GM19467 (cell line): Measurements from ENCODE around the gene PPP1R9B.
A peak's percentile ranks its signal among the peaks of the same experiment; 100 is the strongest.

Experiments used
- ATAC-seq: cut with Tn5 transposase; IDR thresholded peaks from one replicate; pipeline ENCODE4 v1.9.1; 2021; ENCODE audit warnings: mild to moderate bottlenecking, moderate library complexity; ENCODE audit not compliant: unreplicated experiment

PPP1R9B gene

DNA sequence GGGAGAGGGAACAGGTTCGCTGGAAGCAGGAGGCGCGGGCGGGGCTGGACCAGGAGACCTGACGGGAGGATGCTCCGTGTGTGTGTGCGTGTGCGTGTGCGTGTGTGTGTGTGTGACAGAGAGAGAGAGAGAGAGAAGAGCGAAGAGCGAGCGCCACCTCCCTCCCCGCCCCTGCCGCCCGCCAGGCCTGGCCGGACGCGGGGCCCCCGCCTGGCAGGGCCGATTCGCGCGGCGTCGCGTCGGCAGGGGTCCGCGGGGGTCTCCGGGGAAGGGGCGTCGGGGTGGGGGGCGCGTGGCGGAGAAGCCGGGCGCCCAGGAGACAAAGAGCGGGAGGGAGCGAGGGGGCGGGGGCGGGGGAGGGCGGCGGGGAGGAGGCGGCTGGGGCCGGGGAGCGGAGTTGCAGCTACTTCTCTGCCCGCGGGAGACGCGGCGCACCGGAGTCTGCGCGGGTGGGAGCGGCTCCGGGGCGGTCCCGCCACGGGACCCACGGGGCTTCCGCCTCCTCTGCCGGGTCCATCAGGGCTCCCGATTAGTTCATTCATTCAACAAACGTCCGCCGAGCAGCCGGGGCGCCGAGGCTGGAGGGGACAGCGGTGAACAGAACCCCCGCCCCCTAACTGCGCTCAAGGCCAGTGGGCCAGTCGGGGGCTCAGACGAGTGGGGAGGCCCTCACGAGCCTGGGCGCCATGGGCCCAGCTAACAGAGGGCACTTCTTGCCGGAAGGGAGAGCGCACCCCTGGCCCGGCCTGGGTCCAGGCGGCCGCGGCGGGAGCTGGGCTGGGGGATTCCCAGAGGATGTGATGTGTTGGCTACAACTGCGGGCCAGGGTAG, 20.5 kb downstream of the PPP1R9B start, which contains the start of gene SAMD14:
Gene SAMD14, minus strand, starts transcription at position 433 of the 831 bp plus-strand sequence. CDS start 5,201 bp downstream, outside the sequence.
- ATAC-seq, result no peak

DNA sequence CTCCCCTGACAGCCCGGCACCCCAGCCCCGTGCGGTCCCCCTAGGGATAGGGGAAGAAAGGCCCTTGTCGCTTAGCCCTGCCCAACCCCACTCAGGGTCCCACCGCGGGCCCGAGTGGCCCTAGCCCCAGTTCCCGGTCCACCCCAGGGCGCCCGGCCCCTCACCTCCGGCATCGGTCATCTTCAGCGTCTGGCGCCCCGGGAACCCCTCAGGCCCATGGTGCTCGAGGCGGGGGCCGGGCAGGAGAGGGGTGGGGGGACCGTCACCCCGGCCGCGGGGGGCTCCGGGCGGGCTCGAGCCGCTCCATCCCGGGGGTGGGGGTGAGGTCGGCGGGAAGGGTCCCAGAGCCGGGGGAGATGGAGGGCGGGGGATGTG, 21.1 kb downstream of the PPP1R9B start:
- no peak for ATAC-seq

DNA sequence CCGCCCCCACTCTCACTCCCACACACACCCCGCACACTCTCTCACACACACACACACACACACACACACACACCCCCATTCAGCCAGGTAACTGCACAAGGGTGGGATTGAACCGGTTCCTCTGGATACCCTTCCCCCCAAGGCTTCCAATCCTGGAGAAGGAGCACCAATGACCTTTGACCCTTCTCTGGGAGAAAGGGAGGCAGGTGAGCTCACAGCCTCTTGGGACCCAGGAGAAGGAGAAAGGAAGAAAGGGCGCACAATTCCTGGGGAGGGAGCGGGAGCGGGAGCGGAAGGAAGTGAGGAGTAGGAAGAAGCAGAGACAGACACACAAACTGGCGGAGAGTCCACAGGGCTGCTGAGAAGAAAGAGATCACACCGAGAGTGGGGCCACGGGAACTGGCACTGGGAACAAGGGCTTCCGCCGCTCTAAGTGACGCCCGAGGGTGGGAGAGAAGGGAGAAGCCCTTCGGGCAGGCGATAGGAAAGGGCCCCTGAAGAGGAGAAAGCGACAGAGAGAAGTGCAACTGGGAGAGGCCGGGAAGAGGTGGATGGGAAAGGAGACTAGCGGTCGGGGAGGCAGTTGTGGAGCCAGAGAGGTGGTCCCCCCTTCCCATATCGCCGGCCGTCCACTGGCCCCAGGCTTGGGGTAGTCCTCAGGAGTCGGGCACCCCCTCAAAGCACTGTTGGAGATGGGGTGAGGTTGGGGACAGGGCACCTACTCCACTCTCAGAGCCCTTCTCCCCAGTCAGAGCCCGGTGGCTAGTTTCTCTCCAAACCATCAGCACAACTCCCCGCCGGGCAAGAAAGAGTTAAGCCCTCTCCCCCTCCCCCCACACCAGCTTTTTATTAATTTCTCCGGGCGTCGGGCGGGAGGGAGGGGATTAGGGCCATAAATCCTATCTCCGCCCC, 21.8 kb downstream of the PPP1R9B start:
- ATAC-seq, result no peak

DNA sequence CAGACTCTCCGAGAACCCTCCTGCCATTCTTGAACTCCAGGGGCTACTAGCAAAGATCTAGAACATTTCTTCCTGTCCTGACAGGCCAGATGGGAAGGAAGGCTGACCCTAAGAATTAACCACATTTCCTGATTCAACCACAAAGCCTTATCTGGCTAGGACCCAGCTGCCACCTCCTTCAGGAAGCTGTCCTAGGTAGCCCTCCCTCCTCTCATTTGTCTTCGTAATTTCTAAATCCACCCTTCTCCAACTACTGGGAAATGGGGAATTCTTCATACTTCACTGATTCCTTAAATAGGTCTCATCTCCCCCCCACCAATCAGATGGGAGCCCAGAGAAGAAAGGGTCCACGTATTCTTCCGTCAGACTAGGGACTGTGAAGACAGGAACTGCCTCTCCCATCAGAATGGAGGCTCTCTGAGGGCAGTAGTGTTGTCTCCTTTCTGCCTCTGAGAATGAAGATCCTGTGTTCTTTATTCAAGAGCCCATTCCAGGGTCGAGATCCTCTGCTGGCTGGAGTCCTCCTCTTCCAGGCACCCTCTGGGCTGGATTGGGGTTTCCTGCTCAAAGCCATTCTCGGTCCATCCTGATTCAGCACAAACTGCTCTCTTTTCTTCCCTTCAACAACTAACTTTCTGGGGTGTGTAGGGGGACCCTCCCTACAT, 22.6 kb downstream of the PPP1R9B start:
- ATAC-seq, result no peak

DNA sequence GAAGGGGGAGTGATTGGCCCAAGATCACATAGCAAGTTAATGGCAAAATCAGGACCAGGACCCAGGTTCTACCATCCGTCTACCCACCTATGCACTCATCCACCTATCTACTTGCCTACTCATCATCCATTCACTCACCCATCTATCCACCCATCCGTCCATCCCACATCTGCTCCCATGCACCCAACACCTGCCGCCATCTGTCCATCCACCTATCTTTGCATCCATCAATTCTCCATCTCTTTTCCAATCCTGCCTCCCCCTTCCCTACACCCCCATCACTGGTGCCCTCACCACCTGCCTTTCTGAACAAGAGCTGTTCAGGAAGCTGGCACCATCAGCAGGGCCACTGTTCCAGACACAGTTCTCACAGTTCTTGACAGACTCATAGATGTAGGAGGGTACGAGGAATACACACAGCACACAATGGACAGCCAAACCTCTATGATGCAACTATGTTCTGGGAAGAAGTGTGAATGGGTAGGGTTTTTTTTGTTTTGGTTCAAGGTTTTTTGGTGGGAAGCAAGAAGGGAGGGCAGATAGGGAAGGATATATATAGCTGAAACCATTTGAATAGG, 25.0 kb downstream of the PPP1R9B start:
- ATAC-seq, result no peak

DNA sequence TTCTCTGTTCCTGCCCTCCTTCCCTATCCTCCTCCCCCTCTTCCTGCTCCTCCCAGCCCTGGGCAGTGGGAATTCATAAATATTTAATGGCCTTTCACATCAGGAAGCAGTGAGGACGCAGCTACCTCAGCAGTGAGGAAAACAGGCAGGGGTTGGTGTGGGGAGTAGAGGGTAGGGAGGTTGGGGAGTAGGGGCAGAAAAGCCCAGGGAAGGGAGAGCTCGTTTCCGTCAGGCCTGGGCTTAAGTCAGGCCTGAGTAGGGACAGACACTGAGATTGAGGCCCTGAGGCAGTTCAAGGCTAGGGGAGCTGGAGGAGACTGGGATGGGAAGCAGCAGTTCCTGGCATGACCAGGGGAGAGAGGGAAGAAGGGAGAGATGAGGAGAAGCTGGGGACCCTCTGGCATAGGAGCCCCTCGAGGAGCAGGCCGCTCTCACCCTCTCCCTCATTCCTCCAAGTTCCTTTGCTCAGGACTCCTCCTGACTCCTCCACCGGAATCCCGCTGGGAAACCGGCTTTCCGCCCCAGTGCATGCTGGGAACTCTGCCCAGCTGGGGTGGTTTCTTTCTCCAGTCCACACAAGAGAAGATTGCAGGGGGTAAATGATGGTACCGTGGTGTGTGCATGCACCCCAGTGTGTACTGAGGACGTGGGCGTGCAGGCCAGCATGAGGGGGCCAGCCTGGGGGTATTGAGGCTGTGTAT, 26.7 kb downstream of the PPP1R9B start:
- ATAC-seq, result no peak

DNA sequence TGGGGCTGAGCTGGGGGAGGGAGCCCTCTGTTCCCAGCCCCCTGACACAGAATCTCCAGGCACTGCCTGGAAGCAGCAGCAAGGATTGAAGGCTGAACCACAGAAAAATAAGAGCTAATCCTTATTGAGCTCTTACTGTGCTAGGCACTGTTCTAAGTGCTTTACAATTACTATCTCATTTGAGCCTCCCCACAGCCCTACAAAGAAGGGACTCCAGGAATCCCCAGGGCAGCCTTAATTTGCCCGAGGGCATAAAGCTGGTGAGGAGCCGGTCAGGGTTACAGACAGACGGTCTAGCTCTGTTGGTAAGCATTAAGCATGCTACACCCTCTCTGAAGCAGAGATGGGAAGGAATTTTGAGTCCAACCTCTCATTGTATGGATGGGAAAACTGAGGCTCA, 27.5 kb downstream of the PPP1R9B start:
- no peak for ATAC-seq

DNA sequence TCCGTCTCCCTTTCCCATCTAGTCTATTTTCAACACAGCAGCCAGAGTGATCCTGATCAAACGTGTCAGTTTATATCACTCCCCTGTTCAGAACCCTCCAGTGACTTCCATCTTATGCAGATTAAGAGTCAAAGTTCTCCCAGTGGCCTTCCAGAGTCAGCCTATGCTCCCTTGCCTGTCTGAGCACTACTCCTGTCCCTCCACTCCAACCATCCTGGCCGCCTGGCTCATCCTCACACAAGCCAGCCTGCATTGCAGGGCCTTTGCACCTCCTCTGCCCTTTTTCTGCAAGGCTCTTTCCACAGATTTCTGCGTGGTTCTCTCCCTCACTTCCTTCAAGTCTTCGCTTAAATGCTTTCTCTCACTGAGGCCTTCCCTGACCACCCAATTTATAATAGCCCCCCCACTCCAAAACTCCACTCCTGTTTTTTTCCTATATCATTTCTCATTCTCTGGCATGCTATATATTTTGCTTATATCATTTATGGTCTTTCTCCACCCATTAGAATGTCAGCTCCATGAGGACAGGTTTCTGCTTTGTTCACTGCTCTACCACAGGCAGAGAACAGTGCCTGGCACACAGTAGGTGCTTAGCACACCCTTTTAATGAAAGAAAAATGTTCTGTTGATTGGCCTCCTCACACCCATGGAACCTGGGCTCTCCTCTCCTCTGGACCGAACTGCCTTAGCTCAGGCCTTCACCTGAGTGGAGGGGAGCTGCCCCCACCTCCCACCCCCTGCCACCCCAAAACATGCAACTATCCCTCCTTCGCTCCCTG, 29.8 kb downstream of the PPP1R9B start:
- ATAC-seq, result no peak

DNA sequence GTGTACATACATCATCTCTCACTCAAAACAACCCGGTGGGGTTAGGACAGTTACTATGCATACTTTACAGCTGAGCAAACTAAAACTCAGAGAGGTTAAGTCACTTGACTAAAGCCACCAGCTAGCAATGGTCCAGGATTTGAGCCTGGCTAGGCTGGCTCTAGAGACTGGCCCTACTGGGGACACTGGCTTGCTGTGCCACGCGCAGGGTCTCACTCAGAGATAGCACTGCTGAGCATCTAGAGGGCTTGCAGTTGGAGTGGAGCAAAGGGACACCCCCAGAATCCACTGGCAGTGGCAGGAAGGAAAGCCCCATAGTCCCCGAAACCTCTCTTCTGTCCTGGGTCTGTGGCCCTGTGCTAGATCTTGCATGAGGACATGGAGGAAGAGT, 31.7 kb downstream of the PPP1R9B start:
- ATAC-seq, result no peak

DNA sequence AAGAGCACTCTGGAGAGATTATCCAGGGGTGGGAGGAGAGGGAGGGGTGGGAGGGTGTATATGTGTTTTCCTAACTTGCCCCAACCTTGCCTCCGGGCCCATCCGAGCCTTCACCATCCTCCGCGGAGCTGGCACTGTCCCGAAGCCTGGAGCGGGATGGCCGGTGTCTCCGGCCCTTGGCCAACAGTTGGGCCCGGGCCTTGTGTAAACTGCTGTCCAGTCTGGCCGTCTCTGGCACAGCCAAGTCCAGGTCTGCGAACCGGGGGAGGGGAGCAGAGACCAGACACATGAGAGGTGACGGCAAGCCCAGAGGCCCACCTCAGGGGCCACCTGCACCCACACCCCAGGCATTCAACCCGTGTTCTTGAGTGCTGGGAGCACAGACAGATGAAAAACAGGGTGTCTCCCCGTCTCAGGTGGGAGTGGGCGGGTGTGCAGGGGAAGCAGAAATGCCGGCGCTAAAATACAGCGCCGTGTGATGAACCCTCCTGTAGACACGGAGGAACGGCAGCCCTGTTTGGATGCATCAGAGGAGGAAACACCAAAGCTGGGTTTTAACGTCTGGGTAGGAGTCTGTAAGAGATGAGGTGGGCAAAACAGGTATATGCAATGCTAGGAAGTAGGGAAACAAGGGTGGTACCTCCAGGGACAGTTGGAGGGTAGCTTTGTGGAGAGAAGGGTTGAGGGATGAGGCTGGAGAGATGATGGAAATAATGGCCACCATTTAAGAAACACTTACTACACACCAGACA, 32.2 kb downstream of the PPP1R9B start:
- no peak for ATAC-seq

DNA sequence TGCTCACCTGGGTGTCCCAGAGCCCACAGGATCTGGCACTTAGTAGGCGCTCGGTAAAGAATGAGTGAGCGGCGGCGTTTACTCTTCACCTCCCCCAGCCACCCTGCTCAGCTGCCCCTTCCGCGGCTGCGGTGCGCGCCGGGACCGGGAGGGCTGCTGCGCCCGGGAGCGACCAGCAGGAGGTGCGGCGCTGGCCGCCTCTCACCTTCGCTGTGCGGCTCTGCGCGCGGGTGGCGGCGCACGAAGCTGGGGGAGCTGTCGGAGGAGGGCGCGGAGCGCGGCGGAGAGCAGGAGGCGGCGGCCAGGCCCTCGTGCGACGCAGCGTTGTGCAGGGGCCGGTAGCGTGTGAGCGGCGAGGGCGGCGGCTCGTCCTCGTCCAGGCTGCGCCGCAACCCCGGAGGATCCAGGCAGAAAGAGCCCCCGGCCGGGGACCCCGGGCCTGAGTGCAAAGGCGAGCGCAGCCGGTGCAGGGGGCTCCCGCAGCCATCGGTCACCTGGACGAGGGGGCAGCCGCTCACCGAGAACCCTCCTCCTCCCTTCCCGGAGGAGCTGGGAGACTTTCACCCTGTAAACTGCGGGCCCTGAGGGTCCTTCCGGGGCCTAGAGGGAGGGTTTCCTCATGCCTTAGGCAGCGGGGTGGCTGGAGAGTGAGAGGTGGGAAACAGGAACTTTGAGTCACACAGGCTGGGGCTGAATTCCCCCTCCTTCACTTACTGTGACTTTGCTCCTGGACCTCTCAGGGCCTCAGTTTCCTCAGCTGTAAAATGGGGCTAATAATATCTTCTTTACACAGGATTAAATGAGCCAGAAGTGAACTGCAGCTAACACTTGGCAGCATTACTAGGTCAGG, 33.0 kb downstream of the PPP1R9B start:
- peak; percentile 70 for ATAC-seq

DNA sequence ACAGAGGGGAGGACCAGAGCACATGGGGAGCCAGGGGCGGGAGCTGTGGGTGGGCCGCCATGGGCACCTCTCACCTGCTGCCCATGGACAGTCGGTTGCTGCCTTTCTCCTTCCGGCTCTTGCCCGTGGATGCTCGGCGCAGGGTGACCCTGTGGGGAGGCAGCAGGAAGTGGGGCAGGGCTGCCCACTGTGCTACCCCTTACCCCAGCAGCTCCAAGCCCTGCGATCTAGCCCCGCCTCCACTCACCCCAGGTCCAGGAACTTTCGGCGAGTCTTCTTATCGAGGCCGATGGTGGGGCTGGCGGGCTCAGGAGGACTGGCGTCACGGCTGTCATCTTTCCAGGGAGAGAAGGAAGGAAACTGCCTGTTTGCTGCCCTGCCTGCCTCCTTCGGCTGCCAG, 34.7 kb downstream of the PPP1R9B start:
- ATAC-seq, result no peak

DNA sequence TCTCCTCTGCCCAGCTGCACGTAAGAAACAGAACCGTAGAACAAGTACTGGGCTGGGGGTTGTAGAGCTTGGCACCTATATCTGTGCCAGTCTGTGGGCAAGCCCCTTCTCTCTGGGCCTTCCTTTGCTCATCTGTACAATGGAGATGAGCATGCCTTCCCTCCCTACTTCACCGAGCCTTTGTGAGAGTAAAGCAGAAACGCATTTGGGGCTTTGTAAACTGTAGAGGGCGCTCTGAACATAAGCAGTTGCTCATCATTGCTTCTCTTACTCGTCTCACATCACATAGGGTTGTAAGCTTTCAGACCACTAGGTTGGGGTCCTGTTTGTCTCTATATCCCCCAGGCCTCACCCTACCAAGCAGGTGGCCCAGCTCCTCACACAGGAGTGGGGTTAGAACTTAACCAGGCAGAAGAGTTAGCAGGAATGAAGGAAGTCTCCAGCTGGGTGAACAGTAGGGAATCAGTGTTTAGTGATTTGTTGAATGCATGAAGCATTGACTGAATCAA, 35.6 kb downstream of the PPP1R9B start:
- ATAC-seq, result no peak

DNA sequence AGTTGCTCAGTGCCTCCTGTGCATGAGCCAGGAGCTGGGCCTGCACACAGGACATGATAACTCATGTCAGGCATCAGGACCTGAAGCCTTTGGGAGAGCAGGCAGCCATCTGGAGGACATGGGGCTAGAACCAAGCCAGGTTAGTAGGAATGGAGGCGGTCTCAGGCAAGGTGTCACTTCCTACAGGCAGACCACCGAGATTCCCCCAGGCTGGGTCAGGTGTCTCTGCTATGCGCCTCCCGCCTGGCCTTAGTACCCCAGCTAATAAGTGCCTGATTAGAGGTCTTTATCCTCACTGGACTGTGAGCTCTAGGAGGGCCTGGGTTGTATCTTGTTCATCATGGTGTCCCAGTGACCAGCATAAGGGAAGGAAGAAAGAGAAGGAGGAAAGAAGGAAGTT, 36.1 kb downstream of the PPP1R9B start:
- ATAC-seq, result no peak

DNA sequence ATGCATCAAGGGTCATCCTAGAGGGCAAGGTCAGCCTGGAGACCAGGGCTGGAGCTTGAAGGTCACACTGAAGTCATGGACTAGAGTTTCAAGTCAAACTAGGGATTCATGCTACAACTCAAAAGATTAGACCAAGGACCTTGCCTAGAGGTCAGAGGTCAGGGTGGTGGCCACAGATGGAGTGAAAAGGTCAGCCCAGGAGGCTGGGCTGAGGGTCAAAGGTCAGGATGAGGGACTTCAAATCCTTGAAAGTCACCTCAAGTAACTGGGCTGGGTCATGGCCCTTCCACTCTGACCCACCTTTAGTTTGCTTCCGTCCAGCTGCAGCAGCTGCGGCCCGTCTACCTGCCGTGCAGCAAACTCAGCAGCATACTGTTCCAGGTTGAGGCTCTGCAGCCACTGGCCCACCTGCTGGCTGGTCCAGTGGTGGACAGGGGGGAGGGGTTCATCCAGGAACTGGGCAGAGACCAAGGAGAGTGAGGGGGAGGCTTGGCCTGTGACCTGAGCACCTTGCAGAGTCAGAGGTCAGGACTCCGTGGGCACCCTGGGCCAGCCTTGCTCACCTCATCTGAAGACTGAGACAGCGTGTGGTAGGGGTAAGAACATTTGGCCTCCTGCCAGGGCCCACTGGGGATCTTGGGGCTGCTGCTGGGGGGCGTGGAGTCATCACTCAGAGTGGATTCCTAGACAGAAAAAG, 36.7 kb downstream of the PPP1R9B start:
- ATAC-seq, result no peak

DNA sequence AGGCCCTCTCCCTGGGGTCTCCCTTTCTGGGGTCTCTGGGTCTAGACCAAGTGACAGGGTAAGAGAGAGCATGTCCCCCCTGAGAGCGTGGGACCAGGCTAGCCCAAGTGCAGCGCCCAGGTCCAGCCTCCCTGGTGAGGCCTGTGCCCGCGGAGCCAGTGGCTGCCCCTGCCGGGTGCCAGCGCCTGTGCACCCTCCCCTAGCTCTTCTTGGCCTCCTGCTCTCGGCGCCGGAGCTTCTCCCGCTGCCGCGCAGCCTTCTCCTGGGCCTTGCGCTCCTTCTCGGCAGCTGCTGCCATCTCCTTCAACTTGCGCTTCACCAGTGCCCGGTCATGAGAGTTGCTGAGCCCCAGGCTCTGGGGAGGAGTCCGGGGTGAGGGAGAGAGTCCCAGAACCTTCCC, 37.8 kb downstream of the PPP1R9B start:
- ATAC-seq, result no peak
